IPS DF 6.9 (cell line): ENCODE data around the gene NTPCR.

ENCODE experiments used
- DNase-seq: peaks from one replicate; pipeline ENCODE4 v3.0.0-alpha.2; 2013; ENCODE audit warnings: low read depth, low spot score
- H3K27ac ChIP-seq: one replicate; pipeline ENCODE4 v1.5.1; 2013; ENCODE audit warnings: low read length, control low read depth
- H3K27me3 ChIP-seq: 2 replicates; pipeline ENCODE4 v1.6.1; 2013; ENCODE audit warnings: mild to moderate bottlenecking, low read length; ENCODE audit not compliant: control insufficient read depth, insufficient read depth
- H3K36me3 ChIP-seq: 2 replicates; pipeline ENCODE4 v1.6.1; 2013; ENCODE audit warnings: low read length; ENCODE audit not compliant: control insufficient read depth, insufficient read depth
- H3K4me1 ChIP-seq: 2 replicates; pipeline ENCODE4 v1.6.1; 2013; ENCODE audit warnings: low read length; ENCODE audit not compliant: control insufficient read depth, insufficient read depth
- H3K4me3 ChIP-seq: 2 replicates; pipeline ENCODE4 v1.5.1; 2013; ENCODE audit warnings: mild to moderate bottlenecking, low read length
- H3K9me3 ChIP-seq: 2 replicates; pipeline ENCODE4 v1.6.1; 2013; ENCODE audit warnings: low read length, inconsistent platforms; ENCODE audit not compliant: control insufficient read depth, insufficient read depth
- WGBS: extraction: QIAGEN DNeasy Blood & Tissue Kit; methylation state at CpG from one replicate; pipeline ENCODE4 v1.1.7; 2013; ENCODE audit warnings: mixed read lengths, missing lambda C conversion rate; ENCODE audit not compliant: insufficient read length, insufficient coverage; 5-methylcytosine and 5-hydroxymethylcytosine counted together

NTPCR gene

DNA sequence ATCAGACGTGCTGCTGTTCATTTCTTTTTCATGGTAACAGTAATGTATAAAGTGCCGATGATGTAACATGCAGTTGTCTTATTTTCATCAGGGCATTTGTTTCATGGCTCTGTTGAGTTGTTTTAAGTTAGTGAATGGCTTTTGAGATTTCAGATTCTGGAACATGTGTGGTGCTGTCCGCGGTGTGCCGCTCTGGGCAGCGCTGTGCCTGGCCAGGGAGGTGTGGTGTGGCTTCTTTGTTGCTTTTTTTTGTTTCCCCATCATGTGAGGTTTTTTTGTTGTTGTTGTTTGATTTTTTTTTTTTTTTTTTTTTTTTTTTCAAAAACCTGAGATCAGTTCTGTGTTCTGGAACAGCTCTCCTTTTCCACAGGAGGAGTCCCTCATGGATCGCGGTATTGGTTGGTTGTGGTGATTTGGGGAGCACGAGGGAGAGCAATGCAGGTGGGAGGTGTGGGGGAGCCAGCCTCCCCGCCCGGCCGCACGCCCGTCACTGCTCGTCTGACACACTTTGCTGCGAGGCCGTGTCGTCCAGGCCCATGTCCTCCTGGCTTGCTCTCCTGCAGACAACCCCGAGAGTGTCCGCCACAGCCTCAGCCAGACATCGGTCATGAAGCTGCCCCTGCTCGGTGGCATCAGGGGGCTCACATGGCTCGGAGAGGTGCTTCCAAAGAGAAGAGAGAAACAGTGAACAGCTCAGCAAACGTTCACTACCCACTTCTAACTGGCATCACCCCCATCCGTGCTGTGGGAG is 33.6 kb downstream of the NTPCR start:
- no peaks in the 10 kb centered on the region; the same call in 1 of the 2 replicates for H3K36me3 ChIP-seq
- H3K27me3 ChIP-seq = no peaks in the 10 kb centered on the region
- no CpG with 5 or more reads among the region's 25 CpGs for WGBS
- no peak for DNase-seq
- H3K4me3 ChIP-seq = no peak overlapping the region
- no peaks in the 10 kb centered on the region for H3K9me3 ChIP-seq
- no peaks in the 10 kb centered on the region for H3K4me1 ChIP-seq
- no peak overlapping the region for H3K27ac ChIP-seq

DNA sequence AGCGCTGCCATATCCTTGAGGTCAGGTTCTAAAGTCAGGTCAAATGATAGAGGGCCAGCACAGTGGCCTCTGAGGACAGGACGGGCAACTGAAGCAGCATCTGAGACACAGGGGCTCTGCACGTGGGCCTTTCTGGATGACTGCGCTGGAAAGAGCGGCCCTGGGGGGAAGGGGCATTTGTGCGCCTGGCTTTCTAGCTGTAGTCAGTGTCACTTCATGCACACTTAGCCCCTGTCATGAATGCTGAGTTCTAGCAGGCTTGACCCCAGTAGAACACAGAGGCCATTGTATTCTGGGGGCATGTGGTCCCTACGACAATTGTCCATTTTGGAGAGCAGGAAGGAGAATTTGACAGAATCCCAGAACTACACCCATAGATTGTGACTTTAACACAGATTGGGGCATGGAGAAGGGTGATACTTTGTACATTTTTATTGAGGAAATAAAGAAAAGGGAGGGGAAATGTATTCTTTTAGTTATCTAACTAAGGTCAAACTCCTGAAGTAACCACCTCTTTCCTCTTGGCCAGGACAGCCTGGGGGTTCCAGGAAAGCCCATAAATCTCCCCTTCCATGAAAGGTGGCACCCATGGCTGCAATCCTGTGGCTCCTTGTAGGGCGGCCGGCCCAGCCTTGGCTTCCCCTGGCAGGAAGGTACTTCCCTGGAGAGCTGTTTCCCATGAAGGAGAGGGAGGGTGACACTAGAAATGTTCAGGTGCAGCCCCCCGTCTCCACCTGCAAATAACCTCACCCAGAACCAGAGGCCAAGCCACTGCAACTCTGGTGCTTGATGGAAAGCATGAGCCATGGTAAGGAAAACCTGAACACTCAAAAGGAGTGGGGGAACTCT is 34.4 kb downstream of the NTPCR start:
- DNase-seq = no peak
- H3K4me1 ChIP-seq = no peaks in the 10 kb centered on the region
- H3K9me3 ChIP-seq = no peaks in the 10 kb centered on the region
- H3K27ac ChIP-seq = no peak overlapping the region
- H3K36me3 ChIP-seq = no peaks in the 10 kb centered on the region; the same call in 1 of the 2 replicates
- no CpG with 5 or more reads among the region's 10 CpGs for WGBS
- H3K4me3 ChIP-seq = no peak overlapping the region
- H3K27me3 ChIP-seq = no peaks in the 10 kb centered on the region

DNA sequence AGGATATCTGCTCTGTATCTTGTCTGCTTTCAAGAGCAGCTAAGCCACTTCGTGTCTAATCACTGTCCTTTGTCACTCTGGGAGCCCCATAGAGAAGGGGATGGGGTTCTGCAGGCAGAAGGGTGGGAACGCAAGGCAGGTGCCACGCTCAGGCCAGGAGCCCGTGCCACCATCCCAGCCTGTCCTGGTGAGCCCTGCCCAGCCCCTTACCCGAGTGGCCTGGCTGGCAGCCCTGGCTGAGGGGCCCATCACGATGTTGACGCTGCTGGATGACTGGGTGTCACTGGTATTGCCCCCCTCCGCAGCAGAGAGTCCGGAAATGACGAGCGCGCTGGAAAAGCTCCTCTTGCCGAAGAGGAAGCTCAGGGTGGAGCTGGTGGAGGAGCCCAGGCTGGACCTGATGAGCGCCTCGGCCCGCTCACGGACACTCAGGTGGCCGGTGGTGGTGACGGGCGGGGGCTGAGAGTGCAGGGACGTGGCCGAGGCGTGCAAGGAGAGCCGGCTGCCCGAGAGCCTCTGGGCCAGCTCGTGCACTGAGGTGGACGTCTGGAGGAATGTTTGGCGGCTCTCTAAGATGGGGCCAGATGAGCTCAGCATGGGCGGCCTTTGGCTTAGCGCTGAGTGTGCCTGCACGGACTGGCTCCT is 35.6 kb downstream of the NTPCR start:
- Histone ChIP-seq H3K4me1 (no peaks in the 10 kb centered on the region), H3K36me3 (no peaks in the 10 kb centered on the region; the same call in 1 of the 2 replicates), H3K27ac (no peak overlapping the region), H3K27me3 (no peaks in the 10 kb centered on the region), H3K9me3 (no peaks in the 10 kb centered on the region), H3K4me3 (no peak overlapping the region)
- WGBS = no CpG with 5 or more reads among the region's 31 CpGs
- DNase-seq = no peak

DNA sequence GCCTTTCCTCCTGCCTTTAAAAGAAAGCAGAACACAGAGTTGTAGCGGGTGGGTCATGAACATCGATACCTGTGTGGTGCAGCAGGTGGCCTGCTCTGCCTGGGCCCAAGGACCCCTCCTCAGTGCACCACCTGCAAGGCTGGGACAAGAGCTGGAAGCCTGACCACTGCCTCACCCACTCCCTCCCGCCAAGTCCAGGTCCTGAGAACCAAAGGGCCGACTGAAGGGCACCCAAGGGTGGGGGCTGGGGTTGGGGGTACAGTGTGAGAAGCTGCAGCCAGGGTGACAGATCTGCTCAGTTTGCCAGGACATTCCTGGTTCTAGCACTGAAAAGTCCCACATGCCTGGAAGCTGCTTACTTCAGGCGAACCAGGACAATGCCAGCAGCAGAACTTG is 36.1 kb downstream of the NTPCR start:
- Histone ChIP-seq H3K36me3 (no peaks in the 10 kb centered on the region; the same call in 1 of the 2 replicates), H3K27me3 (no peaks in the 10 kb centered on the region), H3K9me3 (no peaks in the 10 kb centered on the region), H3K27ac (no peak overlapping the region), H3K4me3 (no peak overlapping the region), H3K4me1 (no peaks in the 10 kb centered on the region)
- WGBS = no CpG with 5 or more reads among the region's 5 CpGs
- DNase-seq = no peak

DNA sequence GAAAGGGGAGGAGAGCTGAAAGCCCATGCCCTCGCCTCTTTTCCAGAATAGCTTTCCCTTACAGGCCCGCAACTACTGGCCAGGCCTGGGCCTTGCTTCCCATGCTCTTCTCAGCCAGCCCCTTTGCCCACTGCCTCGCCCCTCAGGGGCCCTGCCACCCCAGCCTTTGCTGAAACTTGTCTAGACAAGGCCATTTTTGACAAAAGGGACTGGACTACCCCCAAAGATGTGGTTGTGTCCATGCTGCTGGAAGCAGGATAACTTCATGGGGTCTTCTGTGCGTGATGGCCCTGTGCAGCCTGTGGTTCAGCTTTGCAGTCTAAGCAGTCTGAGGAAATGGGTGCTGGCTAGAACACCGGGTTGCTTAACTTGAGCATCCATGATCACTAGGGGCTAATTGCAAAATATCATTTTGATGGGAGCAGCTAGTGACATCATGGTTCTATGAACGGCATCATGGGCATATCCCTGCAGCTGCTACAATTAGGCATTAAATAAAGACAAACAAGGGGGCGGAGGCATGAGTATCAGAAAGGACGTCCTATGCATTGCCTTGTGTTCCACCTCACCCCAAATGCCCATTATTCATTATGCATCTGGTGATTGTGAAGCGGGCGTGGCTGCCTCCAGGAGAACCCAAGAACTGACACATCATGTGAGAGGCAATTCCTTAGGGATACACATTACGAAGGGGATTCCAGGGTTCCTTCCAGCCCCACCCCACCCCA is 36.8 kb downstream of the NTPCR start:
- H3K4me3 ChIP-seq = no peak overlapping the region
- H3K36me3 ChIP-seq = no peaks in the 10 kb centered on the region; the same call in 1 of the 2 replicates
- H3K27me3 ChIP-seq = no peaks in the 10 kb centered on the region
- no peaks in the 10 kb centered on the region for H3K9me3 ChIP-seq
- no peaks in the 10 kb centered on the region for H3K4me1 ChIP-seq
- WGBS = no CpG with 5 or more reads among the region's 11 CpGs
- no peak overlapping the region for H3K27ac ChIP-seq
- no peak for DNase-seq

DNA sequence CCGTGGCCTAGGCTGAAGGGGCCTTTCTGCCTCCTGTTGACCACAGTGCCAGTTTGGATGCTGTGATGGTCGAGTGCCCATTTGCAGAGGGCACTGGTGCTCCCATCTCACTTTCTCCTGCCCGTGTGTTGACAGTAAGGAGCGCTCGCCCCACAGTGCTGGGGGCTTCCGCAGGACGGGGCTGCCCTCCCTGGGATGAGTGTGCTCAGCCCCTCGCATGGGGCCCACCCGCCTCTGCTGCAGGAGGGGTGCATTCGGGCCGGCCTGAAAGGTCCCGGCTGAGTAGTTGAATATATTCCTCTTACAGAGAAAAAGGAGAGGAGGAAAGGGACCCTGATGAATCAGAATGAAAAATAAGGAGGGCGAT is 37.3 kb downstream of the NTPCR start:
- Histone ChIP-seq H3K27me3 (no peaks in the 10 kb centered on the region), H3K4me3 (no peak overlapping the region), H3K4me1 (no peaks in the 10 kb centered on the region), H3K27ac (no peak overlapping the region), H3K36me3 (no peaks in the 10 kb centered on the region; the same call in 1 of the 2 replicates), H3K9me3 (no peaks in the 10 kb centered on the region)
- no peak for DNase-seq
- no CpG with 5 or more reads among the region's 13 CpGs for WGBS

DNA sequence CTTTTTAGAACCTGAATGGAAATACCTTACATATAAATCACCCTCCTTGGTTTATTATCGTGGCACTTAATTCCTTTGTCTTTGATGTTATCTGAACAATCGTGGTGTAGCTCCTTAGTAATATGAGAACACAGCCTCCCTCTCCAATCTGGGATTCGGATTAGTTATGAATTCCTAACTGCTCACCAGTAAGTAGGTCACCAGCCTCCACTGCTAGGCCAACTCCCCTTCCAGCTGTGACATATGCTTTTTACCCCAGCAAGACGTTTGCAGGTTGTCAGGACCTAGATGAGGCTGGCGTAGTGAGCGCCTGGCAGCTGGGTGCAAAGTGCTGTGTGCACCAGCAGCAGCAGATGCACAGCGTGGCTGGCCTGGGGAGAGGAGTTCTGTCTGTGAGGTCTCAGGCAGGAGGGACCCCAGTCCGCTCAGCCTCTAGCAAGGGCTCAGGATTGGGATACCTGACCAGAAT is 38.2 kb downstream of the NTPCR start:
- Histone ChIP-seq H3K36me3 (peaks cover under 1% of the 10 kb centered on the region; the same call in 1 of the 2 replicates), H3K4me1 (no peaks in the 10 kb centered on the region), H3K27ac (no peak overlapping the region), H3K9me3 (0 out of 2 replicates have a peak, but pooled peaks cover under 1% of the 10 kb centered on the region), H3K27me3 (no peaks in the 10 kb centered on the region), H3K4me3 (no peak overlapping the region)
- WGBS = no CpG with 5 or more reads among the region's 8 CpGs
- DNase-seq = no peak

DNA sequence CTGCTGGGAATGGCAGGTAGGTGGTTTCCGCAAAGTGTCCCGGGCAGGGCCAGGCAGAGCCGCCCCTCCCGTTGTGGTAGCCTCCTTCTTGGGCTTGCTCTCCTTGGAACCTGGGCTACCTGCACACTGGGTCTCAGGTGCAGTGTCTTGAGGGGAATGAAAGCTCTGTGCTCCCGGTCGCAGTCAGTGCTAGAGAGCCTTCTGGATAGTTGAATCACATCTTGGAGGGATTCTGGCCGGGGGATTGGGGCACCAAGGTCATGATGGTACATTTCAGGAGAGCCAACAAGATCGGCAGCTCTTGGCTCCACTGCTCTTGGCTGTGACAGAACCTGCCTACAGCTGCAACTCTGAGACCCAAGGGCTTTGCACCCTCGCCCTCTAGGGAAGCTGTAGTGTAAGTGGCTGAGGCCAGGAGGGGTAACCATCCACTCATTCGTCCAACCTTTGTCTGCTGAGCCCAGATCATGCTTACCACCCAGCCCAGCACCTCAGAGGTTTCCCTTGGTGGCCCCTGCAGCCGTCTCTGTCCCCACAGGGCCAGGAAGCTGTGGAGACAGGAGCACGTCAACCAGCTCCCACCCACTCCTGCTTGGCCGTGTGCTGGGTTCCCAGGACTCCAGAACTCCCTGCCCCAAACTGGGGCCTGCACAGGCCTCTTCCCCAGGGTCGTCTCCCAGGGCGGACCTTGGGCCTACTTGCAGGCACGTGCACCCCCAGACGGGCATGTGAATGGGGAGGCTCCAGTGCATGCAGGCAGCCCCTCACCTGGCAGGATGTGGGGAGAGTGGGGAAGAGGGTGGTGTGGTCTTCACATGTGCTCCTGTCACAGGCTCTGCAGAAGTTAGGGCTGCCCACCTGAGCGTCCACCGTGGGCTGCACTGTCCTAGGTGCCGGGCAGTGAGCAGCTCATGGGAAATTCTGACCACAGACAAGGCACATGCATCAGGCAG is 40.0 kb downstream of the NTPCR start:
- no peak for DNase-seq
- Histone ChIP-seq H3K27ac (no peak overlapping the region), H3K4me3 (no peak overlapping the region), H3K27me3 (no peaks in the 10 kb centered on the region), H3K9me3 (peaks cover 5% of the 10 kb centered on the region; the same call in 1 of the 2 replicates), H3K4me1 (no peaks in the 10 kb centered on the region), H3K36me3 (peaks cover 11% of the 10 kb centered on the region; the same call in 1 of the 2 replicates)
- WGBS = no CpG with 5 or more reads among the region's 20 CpGs

DNA sequence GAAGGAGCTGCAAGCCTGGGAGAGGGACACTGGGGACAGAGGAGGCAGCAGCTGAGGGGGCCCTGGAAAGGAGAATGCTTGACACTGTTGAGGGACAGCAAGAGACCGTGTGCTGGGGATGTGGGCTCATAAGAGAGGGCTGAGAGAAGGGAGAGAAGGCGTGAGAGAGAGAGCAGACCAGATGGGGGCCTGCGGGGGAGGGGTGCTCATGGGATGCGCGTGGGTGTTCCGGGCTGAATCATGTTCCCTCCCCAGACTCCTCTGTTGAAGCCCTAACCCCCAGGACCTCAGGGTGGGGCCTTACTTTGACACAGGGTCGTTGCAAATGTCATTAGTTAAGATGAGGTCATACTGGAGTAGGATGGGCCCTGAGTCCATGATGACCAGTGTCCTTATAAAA is 40.8 kb downstream of the NTPCR start:
- Histone ChIP-seq H3K36me3 (peaks cover 13% of the 10 kb centered on the region; the same call in 1 of the 2 replicates), H3K9me3 (peaks cover 5% of the 10 kb centered on the region; the same call in 1 of the 2 replicates), H3K27ac (no peak overlapping the region), H3K27me3 (no peaks in the 10 kb centered on the region), H3K4me1 (no peaks in the 10 kb centered on the region), H3K4me3 (no peak overlapping the region)
- no CpG with 5 or more reads among the region's 7 CpGs for WGBS
- no peak for DNase-seq
